ENCODE measurements around the gene KIF16B. TPM values are rescaled to one million over a fixed set of nuclear protein-coding genes. Genes with fewer than 3 reads are reported as not detected.

KIF16B gene
- total and polyA plus RNA-seq, 8 donors: 5.0 to 59.8 (median 24.2) TPM

GRCh38 chr20:16481977-16482376 is 91.3 kb downstream of the KIF16B start:
- H3K36me3 ChIP-seq: peaks cover 0 to 32% (median 24%) of the 10 kb centered on the region in 4 donors
- no peaks in the 10 kb centered on the region for H3K27me3 ChIP-seq
- H3K4me3 ChIP-seq: no peak overlapping the region
- TF ChIP-seq POLR2A (IDR thresholded peaks at IDR 0.05): no peak
- TF ChIP-seq POLR2AphosphoS5 (IDR thresholded peaks at IDR 0.05): no peak
- no peak for TF ChIP-seq CTCF (IDR thresholded peaks at IDR 0.05)
- TF ChIP-seq EP300 (IDR thresholded peaks at IDR 0.05): no peak
- H3K27ac ChIP-seq: no peak overlapping the region
- H3K9me3 ChIP-seq: no peaks in the 10 kb centered on the region
- intact Hi-C loops (cut with DNase I; ENCODE audit: low total_unique reads): no loop called here
- DNase-seq: no peak
- peaks cover 0 to 6% (median 0%) of the 10 kb centered on the region in 4 donors for H3K4me1 ChIP-seq
- WGBS, 5 donors: 77 to 83% (median 81%) methylated on average over 2 of the region's 2 CpGs

- DNase-seq: no peak
- Histone ChIP-seq H3K4me1 (peaks cover 0 to 20% (median 3%) of the 10 kb centered on the region in 4 donors), H3K4me3 (no peak overlapping the region), H3K36me3 (peaks cover 0 to 28% (median 22%) of the 10 kb centered on the region in 4 donors), H3K27me3 (no peaks in the 10 kb centered on the region), H3K9me3 (no peaks in the 10 kb centered on the region), H3K27ac (no peak overlapping the region)
- WGBS, 5 donors: 53 to 59% (median 54%) methylated on average over 3 of the region's 3 CpGs
- TF ChIP-seq POLR2A (IDR thresholded peaks at IDR 0.05): no peak
- no peak for TF ChIP-seq EP300 (IDR thresholded peaks at IDR 0.05)
- no peak for TF ChIP-seq CTCF (IDR thresholded peaks at IDR 0.05)
- TF ChIP-seq POLR2AphosphoS5 (IDR thresholded peaks at IDR 0.05): no peak
- intact Hi-C loops (cut with DNase I; ENCODE audit: low total_unique reads): no loop called here
Measured at GRCh38 chr20:16479666-16480065, 93.6 kb downstream of the KIF16B start.

- WGBS, 5 donors: 65 to 75% (median 68%) methylated on average over 5 of the region's 5 CpGs
Measured at GRCh38 chr20:16477632-16478031, 95.6 kb downstream of the KIF16B start.

GRCh38 chr20:16476032-16476431 is 97.2 kb downstream of the KIF16B start:
- no peak overlapping the region for H3K27ac ChIP-seq
- intact Hi-C loops (cut with DNase I; ENCODE audit: low total_unique reads): no loop called here

More at GRCh38 chr20:16477632-16478031, 95.6 kb downstream of the KIF16B start:
- H3K4me3 ChIP-seq: no peak overlapping the region
- H3K27me3 ChIP-seq: no peaks in the 10 kb centered on the region
- intact Hi-C loops (cut with DNase I; ENCODE audit: low total_unique reads): no loop called here
- no peak overlapping the region for H3K27ac ChIP-seq
- peaks cover 0 to 27% (median 3%) of the 10 kb centered on the region in 4 donors for H3K4me1 ChIP-seq
- H3K36me3 ChIP-seq: peaks cover 0 to 28% (median 15%) of the 10 kb centered on the region in 4 donors
- DNase-seq: no peak
- TF ChIP-seq EP300 (IDR thresholded peaks at IDR 0.05) (no peak), POLR2AphosphoS5 (IDR thresholded peaks at IDR 0.05) (no peak), POLR2A (IDR thresholded peaks at IDR 0.05) (no peak), CTCF (IDR thresholded peaks at IDR 0.05) (no peak)
- H3K9me3 ChIP-seq: no peaks in the 10 kb centered on the region

More at GRCh38 chr20:16476032-16476431, 97.2 kb downstream of the KIF16B start:
- Histone ChIP-seq H3K4me3 (no peak overlapping the region), H3K4me1 (peaks cover 0 to 34% (median 3%) of the 10 kb centered on the region in 4 donors), H3K36me3 (peaks cover 0 to 16% (median 11%) of the 10 kb centered on the region in 4 donors), H3K27me3 (no peaks in the 10 kb centered on the region), H3K9me3 (no peaks in the 10 kb centered on the region)
- WGBS, 5 donors: 5 to 9% (median 8%) methylated on average over 3 of the region's 3 CpGs
- DNase-seq: peak in 1 of 2 donors; percentile 78
- TF ChIP-seq CTCF (IDR thresholded peaks at IDR 0.05): peak in 5 of 7 experiments; percentile 33 to 57 (median 45)
- no peak for TF ChIP-seq POLR2A (IDR thresholded peaks at IDR 0.05)

Measured in stomach (tissue), 9 donors.